WTC11 (cell line): ENCODE measurements around the gene RNF208. TPM values are rescaled to one million over a fixed set of nuclear protein-coding genes. Genes with fewer than 3 reads are reported as not detected.

Experiments
- ATAC-seq: fragments of 200-7000 bp; cut with Tn5 transposase; 2 replicates; pipeline ENCODE4 v1.10.0; 2021; ENCODE audit warnings: mild to moderate bottlenecking, moderate library complexity
- CTCF ChIA-PET: fragments of 300-600 bp; sonication (Branson Sonifier 250); formaldehyde crosslinking; loops from one replicate; lab custom pipeline; 2021; ENCODE audit warnings: antibody characterized with exemption; lab: Charles Lee
- POLR2A ChIA-PET: fragments of 350-600 bp; sonication (Branson Sonifier 250); formaldehyde crosslinking; loops from one replicate; lab custom pipeline; 2021; ENCODE audit warnings: antibody characterized with exemption; lab: Charles Lee
- DNase-seq: peaks from one replicate; pipeline ENCODE4 v3.0.0; 2021; ENCODE audit warnings: low spot score
- H3K27ac Mint-ChIP-seq: 2 replicates; pipeline ENCODE4 v1.8.0; 2021; ENCODE audit warnings: mixed read lengths
- H3K27me3 Mint-ChIP-seq: 2 replicates; pipeline ENCODE4 v1.8.0; 2021; ENCODE audit warnings: low read depth, mild to moderate bottlenecking, moderate library complexity, mixed read lengths
- H3K36me3 Mint-ChIP-seq: 2 replicates; pipeline ENCODE4 v1.8.0; 2021; ENCODE audit warnings: mixed read lengths
- H3K4me1 Mint-ChIP-seq: 2 replicates; pipeline ENCODE4 v1.8.0; 2022; ENCODE audit warnings: mixed read lengths
- H3K4me3 Mint-ChIP-seq: 2 replicates; pipeline ENCODE4 v1.8.0; 2021; ENCODE audit warnings: mild to moderate bottlenecking, moderate library complexity, mixed read lengths
- H3K9me3 Mint-ChIP-seq: 2 replicates; pipeline ENCODE4 v1.8.0; 2021; ENCODE audit warnings: mixed read lengths
- AFF4 ChIP-seq: sonication (generic); formaldehyde crosslinking; IDR thresholded peaks from 2 replicates; pipeline ENCODE4 v1.8.1; 2023; ENCODE audit warnings: mild to moderate bottlenecking, missing genetic modification reagents, borderline replicate concordance
- CDX4 ChIP-seq: fragments of 250-450 bp; sonication (Bioruptor Pico); IDR thresholded peaks from 2 replicates; pipeline ENCODE4 v1.9.0; 2021; ENCODE audit warnings: moderate library complexity, mild to moderate bottlenecking, inconsistent platforms, borderline replicate concordance
- CREB1 ChIP-seq: sonication (generic); formaldehyde crosslinking; IDR thresholded peaks from 2 replicates; pipeline ENCODE4 v1.8.0; 2023; ENCODE audit warnings: mild to moderate bottlenecking, missing genetic modification reagents
- CTCF ChIP-seq: fragments of 200-600 bp; IDR thresholded peaks from 2 replicates; pipeline ENCODE4 v1.8.0; 2022; ENCODE audit warnings: antibody characterized with exemption
- ELF4 ChIP-seq: sonication (generic); formaldehyde crosslinking; IDR thresholded peaks from 2 replicates; pipeline ENCODE4 v1.8.1; 2022; ENCODE audit warnings: low read depth, mild to moderate bottlenecking, moderate library complexity, missing genetic modification reagents
- ETV6 ChIP-seq: sonication (generic); formaldehyde crosslinking; IDR thresholded peaks from 2 replicates; pipeline ENCODE4 v1.8.1; 2022; ENCODE audit warnings: mild to moderate bottlenecking, missing genetic modification reagents
- GRHL2 ChIP-seq: fragments of 250-450 bp; sonication (Bioruptor Pico); IDR thresholded peaks from 2 replicates; pipeline ENCODE4 v1.8.0; 2022; ENCODE audit warnings: mild to moderate bottlenecking, moderate library complexity; ENCODE audit not compliant: insufficient replicate concordance, severe bottlenecking
- IRF2 ChIP-seq: sonication (generic); formaldehyde crosslinking; IDR thresholded peaks from 2 replicates; pipeline ENCODE4 v1.8.0; 2022; ENCODE audit warnings: low read depth, missing genetic modification reagents, borderline replicate concordance
- JAZF1 ChIP-seq: fragments of 250-450 bp; sonication (Bioruptor Pico); IDR thresholded peaks from 2 replicates; pipeline ENCODE4 v1.9.0; 2021; ENCODE audit warnings: moderate library complexity, mild to moderate bottlenecking, inconsistent platforms
- MLX ChIP-seq: sonication (generic); formaldehyde crosslinking; IDR thresholded peaks from 2 replicates; pipeline ENCODE4 v1.8.1; 2023; ENCODE audit warnings: mild to moderate bottlenecking, missing genetic modification reagents, moderate library complexity
- NFYB ChIP-seq: sonication (generic); formaldehyde crosslinking; conservative IDR thresholded peaks from 2 replicates; pipeline ENCODE4 v1.8.0; 2022; ENCODE audit warnings: low read depth, missing genetic modification reagents
- ZNF396 ChIP-seq: fragments of 250-450 bp; sonication (Bioruptor Pico); IDR thresholded peaks from 2 replicates; pipeline ENCODE4 v1.8.0; 2021; ENCODE audit warnings: mild to moderate bottlenecking, moderate library complexity, borderline replicate concordance
- ZNF423 ChIP-seq: fragments of 250-450 bp; sonication (Bioruptor Pico); IDR thresholded peaks from 2 replicates; pipeline ENCODE4 v2.1.2; 2022; ENCODE audit warnings: mild to moderate bottlenecking, moderate library complexity
- ZNF532 ChIP-seq: fragments of 250-450 bp; sonication (Bioruptor Pico); IDR thresholded peaks from 2 replicates; pipeline ENCODE4 v1.9.0; 2021; ENCODE audit warnings: mild to moderate bottlenecking, borderline replicate concordance
- ZSCAN18 ChIP-seq: fragments of 250-450 bp; sonication (Bioruptor Pico); IDR thresholded peaks from 2 replicates; pipeline ENCODE4 v2.1.2; 2022; ENCODE audit warnings: mild to moderate bottlenecking, moderate library complexity
- total RNA-seq: library from RNA; stranded (reverse); gene quantifications from 3 replicates; pipeline ENCODE4 v1.2.3, GENCODE V29; 2021
- TF ChIP-seq, protein P1 (sequence below): sonication (generic); formaldehyde crosslinking; IDR thresholded peaks from 2 replicates; pipeline ENCODE4 v1.8.0; 2022; ENCODE audit warnings: missing genetic modification reagents
- TF ChIP-seq, protein P2 (sequence below): sonication (generic); formaldehyde crosslinking; IDR thresholded peaks from 2 replicates; pipeline ENCODE4 v1.8.0; 2022; ENCODE audit warnings: mild to moderate bottlenecking, missing genetic modification reagents
- TF ChIP-seq, protein P3 (sequence below): fragments of 250-450 bp; sonication (Bioruptor Pico); IDR thresholded peaks from 2 replicates; pipeline ENCODE4 v1.8.0; 2021; ENCODE audit warnings: mild to moderate bottlenecking

The RNF208 gene
- total RNA-seq, 1 experiment from 2014 or later, result 14.8 TPM

DNA sequence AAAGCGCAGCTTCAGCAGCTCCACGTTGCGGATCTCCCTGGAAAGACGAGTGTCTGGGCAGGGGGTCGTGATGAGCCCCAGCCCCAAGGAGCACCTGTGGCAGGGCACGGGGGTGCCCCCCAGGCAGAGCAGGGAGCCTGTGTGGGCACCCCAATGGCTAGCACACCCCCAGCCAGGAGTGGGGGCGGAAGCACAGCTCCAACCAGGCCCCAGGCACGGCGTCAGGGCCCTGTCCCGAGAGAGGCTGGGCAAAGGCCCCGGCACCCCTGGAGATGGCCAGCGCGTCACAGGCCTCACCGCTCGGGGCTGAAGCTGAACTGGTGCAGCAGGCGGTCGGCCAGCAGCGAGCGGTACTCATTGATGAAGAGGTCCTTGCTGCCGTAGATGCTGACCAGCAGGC is 41.5 kb downstream of the RNF208 start:
- no peaks in the 10 kb centered on the region; the same call in 1 of the 2 replicates for H3K27me3 Mint-ChIP-seq
- H3K4me3 Mint-ChIP-seq, result no peak overlapping the region
- POLR2A ChIA-PET, result no interaction called here
- peaks cover 9% of the 10 kb centered on the region for H3K36me3 Mint-ChIP-seq
- DNase-seq (no peak), ATAC-seq (no peak)
- no peak overlapping the region for H3K27ac Mint-ChIP-seq
- H3K4me1 Mint-ChIP-seq, result no peaks in the 10 kb centered on the region
- CTCF ChIA-PET, result interaction anchor here (0.8 to 1.2 kb wide), 2 partner anchors 56 to 151 kb away, joined by 3 to 7 read pairs; no protein-coding TSS in a partner anchor
- no peaks in the 10 kb centered on the region for H3K9me3 Mint-ChIP-seq
- TF ChIP-seq ZNF532 (CRISPR knock-in tag) (no peak), ZNF423 (CRISPR knock-in tag) (no peak), ZSCAN18 (no peak), NFYB (CRISPR knock-in tag) (no peak), ZNF396 (CRISPR knock-in tag) (no peak), MLX (no peak), CREB1 (CRISPR knock-in tag) (no peak), GRHL2 (no peak), ETV6 (CRISPR knock-in tag) (no peak), IRF2 (CRISPR knock-in tag) (no peak), CTCF (no peak), AFF4 (CRISPR knock-in tag) (no peak), JAZF1 (CRISPR knock-in tag) (no peak), CDX4 (CRISPR knock-in tag) (no peak), ELF4 (CRISPR knock-in tag) (no peak)
- TF ChIP-seq, protein P1, sequence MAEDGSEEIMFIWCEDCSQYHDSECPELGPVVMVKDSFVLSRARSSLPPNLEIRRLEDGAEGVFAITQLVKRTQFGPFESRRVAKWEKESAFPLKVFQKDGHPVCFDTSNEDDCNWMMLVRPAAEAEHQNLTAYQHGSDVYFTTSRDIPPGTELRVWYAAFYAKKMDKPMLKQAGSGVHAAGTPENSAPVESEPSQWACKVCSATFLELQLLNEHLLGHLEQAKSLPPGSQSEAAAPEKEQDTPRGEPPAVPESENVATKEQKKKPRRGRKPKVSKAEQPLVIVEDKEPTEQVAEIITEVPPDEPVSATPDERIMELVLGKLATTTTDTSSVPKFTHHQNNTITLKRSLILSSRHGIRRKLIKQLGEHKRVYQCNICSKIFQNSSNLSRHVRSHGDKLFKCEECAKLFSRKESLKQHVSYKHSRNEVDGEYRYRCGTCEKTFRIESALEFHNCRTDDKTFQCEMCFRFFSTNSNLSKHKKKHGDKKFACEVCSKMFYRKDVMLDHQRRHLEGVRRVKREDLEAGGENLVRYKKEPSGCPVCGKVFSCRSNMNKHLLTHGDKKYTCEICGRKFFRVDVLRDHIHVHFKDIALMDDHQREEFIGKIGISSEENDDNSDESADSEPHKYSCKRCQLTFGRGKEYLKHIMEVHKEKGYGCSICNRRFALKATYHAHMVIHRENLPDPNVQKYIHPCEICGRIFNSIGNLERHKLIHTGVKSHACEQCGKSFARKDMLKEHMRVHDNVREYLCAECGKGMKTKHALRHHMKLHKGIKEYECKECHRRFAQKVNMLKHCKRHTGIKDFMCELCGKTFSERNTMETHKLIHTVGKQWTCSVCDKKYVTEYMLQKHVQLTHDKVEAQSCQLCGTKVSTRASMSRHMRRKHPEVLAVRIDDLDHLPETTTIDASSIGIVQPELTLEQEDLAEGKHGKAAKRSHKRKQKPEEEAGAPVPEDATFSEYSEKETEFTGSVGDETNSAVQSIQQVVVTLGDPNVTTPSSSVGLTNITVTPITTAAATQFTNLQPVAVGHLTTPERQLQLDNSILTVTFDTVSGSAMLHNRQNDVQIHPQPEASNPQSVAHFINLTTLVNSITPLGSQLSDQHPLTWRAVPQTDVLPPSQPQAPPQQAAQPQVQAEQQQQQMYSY (CRISPR knock-in tag), result no peak
- TF ChIP-seq, protein P2, sequence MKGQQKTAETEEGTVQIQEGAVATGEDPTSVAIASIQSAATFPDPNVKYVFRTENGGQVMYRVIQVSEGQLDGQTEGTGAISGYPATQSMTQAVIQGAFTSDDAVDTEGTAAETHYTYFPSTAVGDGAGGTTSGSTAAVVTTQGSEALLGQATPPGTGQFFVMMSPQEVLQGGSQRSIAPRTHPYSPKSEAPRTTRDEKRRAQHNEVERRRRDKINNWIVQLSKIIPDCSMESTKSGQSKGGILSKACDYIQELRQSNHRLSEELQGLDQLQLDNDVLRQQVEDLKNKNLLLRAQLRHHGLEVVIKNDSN (CRISPR knock-in tag), result no peak
- TF ChIP-seq, protein P3, sequence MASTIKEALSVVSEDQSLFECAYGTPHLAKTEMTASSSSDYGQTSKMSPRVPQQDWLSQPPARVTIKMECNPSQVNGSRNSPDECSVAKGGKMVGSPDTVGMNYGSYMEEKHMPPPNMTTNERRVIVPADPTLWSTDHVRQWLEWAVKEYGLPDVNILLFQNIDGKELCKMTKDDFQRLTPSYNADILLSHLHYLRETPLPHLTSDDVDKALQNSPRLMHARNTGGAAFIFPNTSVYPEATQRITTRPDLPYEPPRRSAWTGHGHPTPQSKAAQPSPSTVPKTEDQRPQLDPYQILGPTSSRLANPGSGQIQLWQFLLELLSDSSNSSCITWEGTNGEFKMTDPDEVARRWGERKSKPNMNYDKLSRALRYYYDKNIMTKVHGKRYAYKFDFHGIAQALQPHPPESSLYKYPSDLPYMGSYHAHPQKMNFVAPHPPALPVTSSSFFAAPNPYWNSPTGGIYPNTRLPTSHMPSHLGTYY (CRISPR knock-in tag), result no peak
